ENCODE results near the gene TRMU.

DNA sequence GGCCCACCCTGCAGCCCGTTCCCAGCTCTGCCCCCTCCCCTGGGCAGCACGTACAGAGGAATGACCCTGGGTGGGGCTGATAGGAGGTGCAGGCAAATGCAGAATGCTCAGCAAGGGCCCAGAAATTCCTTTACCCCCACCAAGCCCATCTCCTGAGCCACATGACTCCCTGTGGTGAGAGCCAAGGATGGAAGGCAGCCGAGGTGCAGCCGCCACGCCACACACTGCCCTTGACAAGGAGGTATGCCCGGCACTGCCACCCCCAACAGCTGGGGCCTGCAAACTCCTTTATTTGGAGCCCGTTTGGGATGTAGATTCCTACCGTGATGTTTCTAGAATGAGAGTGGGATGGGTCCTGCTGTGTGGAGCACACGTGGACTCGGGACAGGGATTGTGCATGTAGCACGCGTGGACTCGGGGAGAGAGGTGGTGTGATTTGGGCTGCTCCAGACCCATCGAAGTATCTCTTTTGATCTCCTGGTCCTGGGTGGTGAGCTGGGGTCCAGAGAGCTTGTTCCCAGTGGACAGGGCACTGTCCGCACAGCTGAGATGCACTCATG is 25.9 kb upstream of the TRMU start:
- TF ChIP-seq, protein P1, sequence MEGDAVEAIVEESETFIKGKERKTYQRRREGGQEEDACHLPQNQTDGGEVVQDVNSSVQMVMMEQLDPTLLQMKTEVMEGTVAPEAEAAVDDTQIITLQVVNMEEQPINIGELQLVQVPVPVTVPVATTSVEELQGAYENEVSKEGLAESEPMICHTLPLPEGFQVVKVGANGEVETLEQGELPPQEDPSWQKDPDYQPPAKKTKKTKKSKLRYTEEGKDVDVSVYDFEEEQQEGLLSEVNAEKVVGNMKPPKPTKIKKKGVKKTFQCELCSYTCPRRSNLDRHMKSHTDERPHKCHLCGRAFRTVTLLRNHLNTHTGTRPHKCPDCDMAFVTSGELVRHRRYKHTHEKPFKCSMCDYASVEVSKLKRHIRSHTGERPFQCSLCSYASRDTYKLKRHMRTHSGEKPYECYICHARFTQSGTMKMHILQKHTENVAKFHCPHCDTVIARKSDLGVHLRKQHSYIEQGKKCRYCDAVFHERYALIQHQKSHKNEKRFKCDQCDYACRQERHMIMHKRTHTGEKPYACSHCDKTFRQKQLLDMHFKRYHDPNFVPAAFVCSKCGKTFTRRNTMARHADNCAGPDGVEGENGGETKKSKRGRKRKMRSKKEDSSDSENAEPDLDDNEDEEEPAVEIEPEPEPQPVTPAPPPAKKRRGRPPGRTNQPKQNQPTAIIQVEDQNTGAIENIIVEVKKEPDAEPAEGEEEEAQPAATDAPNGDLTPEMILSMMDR (IDR thresholded peaks at IDR 0.05 in 4 of 5, conservative IDR thresholded peaks at IDR 0.05 in 1 of 5): no peak
- TF ChIP-seq POLR2A (IDR thresholded peaks at IDR 0.05): no peak

Data from gastrocnemius medialis (tissue), 4 donors.